ENCODE results near the gene CCDC91. TPM values are rescaled to one million over a fixed set of nuclear protein-coding genes. Genes with fewer than 3 reads are reported as not detected.

Gene CCDC91
- total RNA-seq, 1 donor from 2014 or later, result 13.5 TPM

DNA sequence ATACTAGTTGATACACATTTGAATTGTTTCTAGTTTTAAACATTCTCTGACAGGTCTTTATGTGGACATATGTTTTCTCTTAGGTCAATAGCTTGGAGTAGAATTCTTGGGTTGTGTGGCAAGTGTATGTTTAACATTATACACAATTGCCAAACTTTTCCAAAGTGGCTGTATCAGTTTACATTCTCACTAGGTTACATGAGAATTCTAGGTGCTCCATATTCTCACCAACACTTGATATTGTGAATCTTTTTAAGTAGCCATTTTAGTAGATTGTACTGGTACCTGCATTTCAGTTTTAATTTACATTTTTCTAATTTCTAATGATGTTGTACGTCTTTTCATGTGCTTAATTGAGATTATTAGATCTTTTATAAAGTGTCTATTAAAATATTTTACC is 28.6 kb downstream of the CCDC91 start:
- H3K9me3 ChIP-seq, result no peaks in the 10 kb centered on the region
- peaks cover 0 to 2% of the 10 kb centered on the region in 2 donors for H3K4me1 ChIP-seq
- no peaks in the 10 kb centered on the region for H3K36me3 ChIP-seq
- no peak overlapping the region for H3K4me3 ChIP-seq
- H3K27me3 ChIP-seq, result no peaks in the 10 kb centered on the region
- no peak for DNase-seq (ENCODE audit: low spot score in 2 of 2)
- intact Hi-C loops (cut with DNase I), result no loop called here
- no peak overlapping the region for H3K27ac ChIP-seq
- TF ChIP-seq, protein P1, sequence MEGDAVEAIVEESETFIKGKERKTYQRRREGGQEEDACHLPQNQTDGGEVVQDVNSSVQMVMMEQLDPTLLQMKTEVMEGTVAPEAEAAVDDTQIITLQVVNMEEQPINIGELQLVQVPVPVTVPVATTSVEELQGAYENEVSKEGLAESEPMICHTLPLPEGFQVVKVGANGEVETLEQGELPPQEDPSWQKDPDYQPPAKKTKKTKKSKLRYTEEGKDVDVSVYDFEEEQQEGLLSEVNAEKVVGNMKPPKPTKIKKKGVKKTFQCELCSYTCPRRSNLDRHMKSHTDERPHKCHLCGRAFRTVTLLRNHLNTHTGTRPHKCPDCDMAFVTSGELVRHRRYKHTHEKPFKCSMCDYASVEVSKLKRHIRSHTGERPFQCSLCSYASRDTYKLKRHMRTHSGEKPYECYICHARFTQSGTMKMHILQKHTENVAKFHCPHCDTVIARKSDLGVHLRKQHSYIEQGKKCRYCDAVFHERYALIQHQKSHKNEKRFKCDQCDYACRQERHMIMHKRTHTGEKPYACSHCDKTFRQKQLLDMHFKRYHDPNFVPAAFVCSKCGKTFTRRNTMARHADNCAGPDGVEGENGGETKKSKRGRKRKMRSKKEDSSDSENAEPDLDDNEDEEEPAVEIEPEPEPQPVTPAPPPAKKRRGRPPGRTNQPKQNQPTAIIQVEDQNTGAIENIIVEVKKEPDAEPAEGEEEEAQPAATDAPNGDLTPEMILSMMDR (IDR thresholded peaks at IDR 0.05), result no peak

DNA sequence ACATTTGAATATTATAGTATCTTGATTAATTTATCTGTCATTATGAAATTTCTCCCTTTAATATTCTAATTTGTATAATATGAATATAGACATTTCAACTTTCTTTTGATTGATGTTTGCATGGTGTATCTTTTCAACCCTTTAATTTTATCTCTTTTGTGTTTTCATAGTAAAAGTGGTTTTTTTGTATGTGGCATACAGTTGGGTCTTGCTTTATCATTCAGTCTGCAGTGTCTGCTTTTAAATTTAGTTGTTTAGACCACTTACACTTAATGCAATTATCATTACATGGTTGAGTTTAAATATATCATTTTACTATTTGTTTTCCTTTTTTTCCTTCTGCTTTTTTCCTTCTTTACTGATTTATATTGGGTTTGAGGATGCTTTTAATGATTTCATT is 29.6 kb downstream of the CCDC91 start:
- Histone ChIP-seq H3K4me1 (peaks cover 0 to 2% of the 10 kb centered on the region in 2 donors), H3K36me3 (no peaks in the 10 kb centered on the region), H3K27me3 (no peaks in the 10 kb centered on the region), H3K9me3 (no peaks in the 10 kb centered on the region), H3K27ac (no peak overlapping the region), H3K4me3 (no peak overlapping the region)
- no peak for DNase-seq (ENCODE audit: low spot score in 2 of 2)
- intact Hi-C loops (cut with DNase I), result no loop called here
- TF ChIP-seq, protein P1 (IDR thresholded peaks at IDR 0.05), result no peak

DNA sequence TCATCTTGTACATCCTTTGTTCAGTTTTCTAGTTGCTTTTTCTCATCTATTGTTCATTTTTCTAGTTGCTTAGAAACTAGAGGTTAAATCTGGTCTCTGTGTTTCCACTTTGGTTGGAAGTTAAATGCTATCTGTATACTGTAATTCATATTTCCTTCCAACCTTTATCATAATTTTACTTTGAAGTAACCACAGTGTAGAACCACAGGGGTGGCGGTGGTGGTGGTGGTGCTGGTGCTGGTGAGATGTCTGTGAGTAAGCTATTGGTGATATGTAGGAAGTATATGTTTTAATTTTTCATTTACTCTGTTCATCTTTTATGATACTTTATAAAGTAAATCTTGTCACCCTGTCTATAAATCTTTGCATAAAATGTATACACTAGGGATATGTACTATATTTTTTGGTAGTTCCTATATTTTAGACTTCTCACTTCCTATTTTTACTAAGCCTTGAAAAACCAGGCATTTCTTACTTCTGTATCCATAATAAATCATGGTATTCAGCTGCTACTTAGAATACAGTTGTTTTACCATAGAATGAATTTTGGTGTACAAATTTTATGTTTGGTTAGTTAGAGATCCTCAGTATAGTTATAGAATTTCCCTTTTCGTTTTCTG is 31.9 kb downstream of the CCDC91 start:
- DNase-seq (ENCODE audit: low spot score in 2 of 2), result no peak
- no peaks in the 10 kb centered on the region for H3K27me3 ChIP-seq
- H3K9me3 ChIP-seq, result no peaks in the 10 kb centered on the region
- peaks cover 0 to 2% of the 10 kb centered on the region in 2 donors for H3K4me1 ChIP-seq
- H3K4me3 ChIP-seq, result no peak overlapping the region
- H3K27ac ChIP-seq, result no peak overlapping the region
- no peaks in the 10 kb centered on the region for H3K36me3 ChIP-seq
- intact Hi-C loops (cut with DNase I), result no loop called here
- TF ChIP-seq, protein P1 (IDR thresholded peaks at IDR 0.05), result no peak

DNA sequence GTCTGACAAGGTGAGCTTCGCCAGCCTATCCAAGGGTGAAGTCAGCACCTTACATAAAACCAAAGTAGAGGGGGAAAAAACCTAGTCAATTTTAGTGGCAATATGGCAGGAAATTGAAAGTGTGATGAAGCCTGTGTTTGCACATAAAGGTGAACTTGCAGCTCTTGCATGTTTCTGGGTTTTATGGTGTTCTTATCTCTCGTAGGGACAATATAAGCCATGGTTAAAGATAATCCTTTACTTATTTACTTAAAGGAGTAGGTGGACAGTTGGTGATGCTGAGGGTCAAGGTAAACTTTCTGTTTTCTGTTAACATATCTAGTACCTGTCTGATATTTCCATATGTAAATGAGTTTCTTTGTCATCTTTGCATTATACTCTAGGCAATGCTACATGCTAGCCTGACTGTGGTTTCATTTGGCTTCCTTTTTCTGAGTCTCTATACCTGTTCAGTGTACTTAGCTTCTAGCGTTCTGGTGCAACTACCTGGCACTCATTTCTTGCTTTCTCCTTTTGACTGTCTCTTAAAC is 32.8 kb downstream of the CCDC91 start:
- intact Hi-C loops (cut with DNase I), result no loop called here
- Histone ChIP-seq H3K36me3 (no peaks in the 10 kb centered on the region), H3K9me3 (no peaks in the 10 kb centered on the region), H3K27ac (no peak overlapping the region), H3K4me1 (peaks cover 0 to 2% of the 10 kb centered on the region in 2 donors), H3K27me3 (no peaks in the 10 kb centered on the region), H3K4me3 (no peak overlapping the region)
- DNase-seq (ENCODE audit: low spot score in 2 of 2), result no peak
- TF ChIP-seq, protein P1 (IDR thresholded peaks at IDR 0.05), result no peak

DNA sequence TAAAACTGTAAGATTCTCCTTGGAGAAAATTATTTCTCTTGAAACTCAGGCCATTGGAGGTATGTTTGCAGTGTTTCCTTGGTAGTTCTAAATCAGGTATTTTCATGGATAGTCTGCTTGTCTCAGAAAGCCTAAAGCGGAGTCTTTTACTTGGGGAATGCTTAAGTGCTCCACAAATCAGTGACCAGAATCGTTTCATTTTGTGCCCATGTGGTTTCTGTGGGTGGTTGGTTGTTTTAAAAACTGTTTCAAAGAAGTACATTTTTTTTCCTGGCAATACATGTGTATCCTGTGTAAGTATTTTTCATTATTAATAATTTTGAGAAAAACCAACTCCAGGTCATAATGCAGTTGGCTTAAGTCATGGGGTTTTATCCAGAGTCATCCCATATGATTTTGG is 33.6 kb downstream of the CCDC91 start:
- no peak for DNase-seq (ENCODE audit: low spot score in 2 of 2)
- Histone ChIP-seq H3K4me1 (peaks cover 0 to 2% of the 10 kb centered on the region in 2 donors), H3K9me3 (no peaks in the 10 kb centered on the region), H3K36me3 (no peaks in the 10 kb centered on the region), H3K4me3 (no peak overlapping the region), H3K27ac (no peak overlapping the region), H3K27me3 (no peaks in the 10 kb centered on the region)
- intact Hi-C loops (cut with DNase I), result no loop called here
- TF ChIP-seq, protein P1 (IDR thresholded peaks at IDR 0.05), result no peak
